Measurements from ENCODE around the gene TNFAIP8. TPM values are rescaled to one million over a fixed set of nuclear protein-coding genes. Genes with fewer than 3 reads are reported as not detected.
A peak's percentile ranks its signal among the peaks of the same experiment; 100 is the strongest.

The TNFAIP8 gene
- total and polyA plus RNA-seq, 9 of the 15 experiments (the other 6 are each of a cell fraction or from before 2014, with no cell fraction given): 29.9 to 52.2 (median 44.8) TPM

DNA sequence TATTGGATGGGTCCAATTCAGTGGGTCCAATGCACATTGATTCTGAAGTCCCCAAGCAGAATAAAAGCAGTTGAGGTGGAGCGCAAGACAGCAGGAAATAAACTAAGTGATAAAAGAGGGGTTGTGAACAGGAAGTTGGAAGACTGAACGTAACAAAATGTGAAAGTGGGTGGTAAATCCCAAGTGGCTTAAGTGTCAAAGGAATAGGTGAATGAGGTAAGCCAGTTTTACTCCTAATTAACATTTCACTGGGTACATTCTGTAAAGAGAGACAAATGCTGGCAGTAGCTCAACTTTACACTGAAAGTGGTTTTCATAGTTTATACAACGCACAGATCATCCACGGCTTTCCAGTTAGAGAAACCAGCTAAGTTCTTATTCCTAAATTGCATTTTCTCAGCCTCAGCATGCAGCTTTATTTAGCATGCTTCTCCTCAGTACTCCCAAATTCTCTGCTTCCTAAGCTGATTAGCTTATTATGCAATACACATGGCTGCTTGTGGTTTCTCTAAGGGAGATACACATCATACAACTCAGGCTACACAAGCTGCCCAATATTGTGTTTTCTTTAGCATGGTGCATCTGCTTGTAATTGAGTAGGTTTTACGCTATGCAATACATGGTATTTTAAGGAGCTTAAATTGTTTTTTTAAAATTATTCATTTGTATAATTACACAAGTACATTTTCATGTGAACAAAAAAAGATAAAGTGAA is 62.2 kb downstream of the TNFAIP8 start (continued):
- TF ChIP-seq, protein P1, sequence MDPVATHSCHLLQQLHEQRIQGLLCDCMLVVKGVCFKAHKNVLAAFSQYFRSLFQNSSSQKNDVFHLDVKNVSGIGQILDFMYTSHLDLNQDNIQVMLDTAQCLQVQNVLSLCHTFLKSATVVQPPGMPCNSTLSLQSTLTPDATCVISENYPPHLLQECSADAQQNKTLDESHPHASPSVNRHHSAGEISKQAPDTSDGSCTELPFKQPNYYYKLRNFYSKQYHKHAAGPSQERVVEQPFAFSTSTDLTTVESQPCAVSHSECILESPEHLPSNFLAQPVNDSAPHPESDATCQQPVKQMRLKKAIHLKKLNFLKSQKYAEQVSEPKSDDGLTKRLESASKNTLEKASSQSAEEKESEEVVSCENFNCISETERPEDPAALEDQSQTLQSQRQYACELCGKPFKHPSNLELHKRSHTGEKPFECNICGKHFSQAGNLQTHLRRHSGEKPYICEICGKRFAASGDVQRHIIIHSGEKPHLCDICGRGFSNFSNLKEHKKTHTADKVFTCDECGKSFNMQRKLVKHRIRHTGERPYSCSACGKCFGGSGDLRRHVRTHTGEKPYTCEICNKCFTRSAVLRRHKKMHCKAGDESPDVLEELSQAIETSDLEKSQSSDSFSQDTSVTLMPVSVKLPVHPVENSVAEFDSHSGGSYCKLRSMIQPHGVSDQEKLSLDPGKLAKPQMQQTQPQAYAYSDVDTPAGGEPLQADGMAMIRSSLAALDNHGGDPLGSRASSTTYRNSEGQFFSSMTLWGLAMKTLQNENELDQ (CRISPR knock-in tag; IDR thresholded peaks at IDR 0.05; ENCODE audit: borderline replicate concordance): no peak
- TF ChIP-seq, protein P2, sequence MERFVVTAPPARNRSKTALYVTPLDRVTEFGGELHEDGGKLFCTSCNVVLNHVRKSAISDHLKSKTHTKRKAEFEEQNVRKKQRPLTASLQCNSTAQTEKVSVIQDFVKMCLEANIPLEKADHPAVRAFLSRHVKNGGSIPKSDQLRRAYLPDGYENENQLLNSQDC (CRISPR knock-in tag; IDR thresholded peaks at IDR 0.05): no peak
- TF ChIP-seq PTTG1 (tag; IDR thresholded peaks at IDR 0.05; ENCODE audit: low read depth) (no peak), RBM34 (IDR thresholded peaks at IDR 0.05; ENCODE audit: borderline replicate concordance, insufficient read depth, low read length) (no peak), ELF1 (tag; IDR thresholded peaks at IDR 0.05) (no peak), YY1 (IDR thresholded peaks at IDR 0.05; ENCODE audit: borderline replicate concordance in 1 of 3, control insufficient read depth in 1 of 3, extremely low read depth in 1 of 3, insufficient read depth in 3 of 3, insufficient read length in 1 of 3, insufficient replicate concordance in 2 of 3, low read depth in 1 of 3, low read length in 2 of 3) (no peak), FOXJ2 (tag; IDR thresholded peaks at IDR 0.05) (no peak), GTF2E2 (tag; IDR thresholded peaks at IDR 0.05) (peak; percentile 50; the same call in 1 of the 2 replicates), SMAD2 (IDR thresholded peaks at IDR 0.05; ENCODE audit: low read depth, low read length) (no peak), ZSCAN32 (CRISPR knock-in tag; IDR thresholded peaks at IDR 0.05) (no peak), ZNF699 (CRISPR knock-in tag; IDR thresholded peaks at IDR 0.05; ENCODE audit: insufficient replicate concordance) (no peak), BRD9 (IDR thresholded peaks at IDR 0.05; ENCODE audit: low read depth, partially characterized antibody) (no peak), FOXA1 (IDR thresholded peaks at IDR 0.05; ENCODE audit: borderline replicate concordance) (no peak)
- TF ChIP-seq, protein P3, sequence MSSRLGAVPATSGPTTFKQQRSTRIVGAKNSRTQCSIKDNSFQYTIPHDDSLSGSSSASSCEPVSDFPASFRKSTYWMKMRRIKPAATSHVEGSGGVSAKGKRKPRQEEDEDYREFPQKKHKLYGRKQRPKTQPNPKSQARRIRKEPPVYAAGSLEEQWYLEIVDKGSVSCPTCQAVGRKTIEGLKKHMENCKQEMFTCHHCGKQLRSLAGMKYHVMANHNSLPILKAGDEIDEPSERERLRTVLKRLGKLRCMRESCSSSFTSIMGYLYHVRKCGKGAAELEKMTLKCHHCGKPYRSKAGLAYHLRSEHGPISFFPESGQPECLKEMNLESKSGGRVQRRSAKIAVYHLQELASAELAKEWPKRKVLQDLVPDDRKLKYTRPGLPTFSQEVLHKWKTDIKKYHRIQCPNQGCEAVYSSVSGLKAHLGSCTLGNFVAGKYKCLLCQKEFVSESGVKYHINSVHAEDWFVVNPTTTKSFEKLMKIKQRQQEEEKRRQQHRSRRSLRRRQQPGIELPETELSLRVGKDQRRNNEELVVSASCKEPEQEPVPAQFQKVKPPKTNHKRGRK (tag; IDR thresholded peaks at IDR 0.05): no peak
- TF ChIP-seq, protein P4, sequence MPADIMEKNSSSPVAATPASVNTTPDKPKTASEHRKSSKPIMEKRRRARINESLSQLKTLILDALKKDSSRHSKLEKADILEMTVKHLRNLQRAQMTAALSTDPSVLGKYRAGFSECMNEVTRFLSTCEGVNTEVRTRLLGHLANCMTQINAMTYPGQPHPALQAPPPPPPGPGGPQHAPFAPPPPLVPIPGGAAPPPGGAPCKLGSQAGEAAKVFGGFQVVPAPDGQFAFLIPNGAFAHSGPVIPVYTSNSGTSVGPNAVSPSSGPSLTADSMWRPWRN (IDR thresholded peaks at IDR 0.05; ENCODE audit: low read depth): no peak
- TF ChIP-seq, protein P5, sequence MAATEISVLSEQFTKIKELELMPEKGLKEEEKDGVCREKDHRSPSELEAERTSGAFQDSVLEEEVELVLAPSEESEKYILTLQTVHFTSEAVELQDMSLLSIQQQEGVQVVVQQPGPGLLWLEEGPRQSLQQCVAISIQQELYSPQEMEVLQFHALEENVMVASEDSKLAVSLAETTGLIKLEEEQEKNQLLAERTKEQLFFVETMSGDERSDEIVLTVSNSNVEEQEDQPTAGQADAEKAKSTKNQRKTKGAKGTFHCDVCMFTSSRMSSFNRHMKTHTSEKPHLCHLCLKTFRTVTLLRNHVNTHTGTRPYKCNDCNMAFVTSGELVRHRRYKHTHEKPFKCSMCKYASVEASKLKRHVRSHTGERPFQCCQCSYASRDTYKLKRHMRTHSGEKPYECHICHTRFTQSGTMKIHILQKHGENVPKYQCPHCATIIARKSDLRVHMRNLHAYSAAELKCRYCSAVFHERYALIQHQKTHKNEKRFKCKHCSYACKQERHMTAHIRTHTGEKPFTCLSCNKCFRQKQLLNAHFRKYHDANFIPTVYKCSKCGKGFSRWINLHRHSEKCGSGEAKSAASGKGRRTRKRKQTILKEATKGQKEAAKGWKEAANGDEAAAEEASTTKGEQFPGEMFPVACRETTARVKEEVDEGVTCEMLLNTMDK (IDR thresholded peaks at IDR 0.05; ENCODE audit: borderline replicate concordance, insufficient read depth, low read depth, low read length, poor library complexity, severe bottlenecking): no peak
- TF ChIP-seq, protein P6, sequence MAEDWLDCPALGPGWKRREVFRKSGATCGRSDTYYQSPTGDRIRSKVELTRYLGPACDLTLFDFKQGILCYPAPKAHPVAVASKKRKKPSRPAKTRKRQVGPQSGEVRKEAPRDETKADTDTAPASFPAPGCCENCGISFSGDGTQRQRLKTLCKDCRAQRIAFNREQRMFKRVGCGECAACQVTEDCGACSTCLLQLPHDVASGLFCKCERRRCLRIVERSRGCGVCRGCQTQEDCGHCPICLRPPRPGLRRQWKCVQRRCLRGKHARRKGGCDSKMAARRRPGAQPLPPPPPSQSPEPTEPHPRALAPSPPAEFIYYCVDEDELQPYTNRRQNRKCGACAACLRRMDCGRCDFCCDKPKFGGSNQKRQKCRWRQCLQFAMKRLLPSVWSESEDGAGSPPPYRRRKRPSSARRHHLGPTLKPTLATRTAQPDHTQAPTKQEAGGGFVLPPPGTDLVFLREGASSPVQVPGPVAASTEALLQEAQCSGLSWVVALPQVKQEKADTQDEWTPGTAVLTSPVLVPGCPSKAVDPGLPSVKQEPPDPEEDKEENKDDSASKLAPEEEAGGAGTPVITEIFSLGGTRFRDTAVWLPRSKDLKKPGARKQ (CRISPR knock-in tag; IDR thresholded peaks at IDR 0.05): no peak
